Heart right ventricle (tissue), 16 donors: ENCODE measurements around the gene AHCY. TPM values are rescaled to one million over a fixed set of nuclear protein-coding genes. Genes with fewer than 3 reads are reported as not detected.

Source experiments
- ATAC-seq, 8 donors: fragments of 200-7000 bp; cut with Tn5 transposase; one replicate each; pipeline ENCODE4 v1.9.1; 2020; ENCODE audit warnings: mild to moderate bottlenecking in 8 of 8, moderate library complexity in 8 of 8, moderate number of reproducible peaks in 1 of 8
- DNase-seq, 2 donors: peaks; one replicate each; pipeline ENCODE4 v3.0.0-alpha.2; 2020
- H3K27ac ChIP-seq, 10 donors: fragments of 200-600 bp; sonication (generic) in 2 of 10; one replicate each; pipeline versions ENCODE4 v1.5.0 to v1.8.0; 2020 to 2022; ENCODE audit warnings: mild to moderate bottlenecking in 3 of 10
- H3K27me3 ChIP-seq, 7 donors: fragments of 200-600 bp; one replicate each; pipeline ENCODE4 v1.8.0; 2021 to 2022; ENCODE audit warnings: mild to moderate bottlenecking in 2 of 7
- H3K36me3 ChIP-seq, 9 donors: fragments of 200-600 bp; sonication (generic) in 1 of 9; one replicate each; pipeline versions ENCODE4 v1.5.0 to v1.8.0; 2020 to 2022; ENCODE audit warnings: mild to moderate bottlenecking in 2 of 9
- H3K4me1 ChIP-seq, 9 donors: fragments of 200-600 bp; sonication (generic) in 1 of 9; one replicate each; pipeline versions ENCODE4 v1.5.0 to v1.8.0; 2020 to 2022; ENCODE audit warnings: mild to moderate bottlenecking in 4 of 9
- H3K4me3 ChIP-seq, 10 donors: fragments of 200-600 bp; sonication (generic) in 2 of 10; one replicate each; pipeline versions ENCODE4 v1.5.0 to v1.8.0; 2020 to 2022; ENCODE audit warnings: mild to moderate bottlenecking in 7 of 10, moderate library complexity in 2 of 10
- H3K9me3 ChIP-seq, 11 donors: fragments of 200-600 bp in 10 of 11; sonication (generic) in 2 of 11; one replicate each; pipeline versions ENCODE4 v1.5.0 to v1.8.0; 2013 to 2022; ENCODE audit warnings: mild to moderate bottlenecking in 2 of 11, control low read depth in 1 of 11, moderate library complexity in 1 of 11
- WGBS, 2 donors: extraction: QIAGEN DNeasy Blood & Tissue Kit; methylation state at CpG; one replicate each; pipeline ENCODE4 v1.1.7; 2013; ENCODE audit warnings: inconsistent platforms in 1 of 2; 5-methylcytosine and 5-hydroxymethylcytosine counted together
- intact Hi-C, 10 donors: fragments of 100-400 bp; cut with DNase I; formaldehyde crosslinking; loops; one replicate each; pipeline versions ENCODE4 v1.11.1 to v1.14.2; 2022
- polyA plus RNA-seq, 2 donors: library from polyadenylated mRNA; stranded (reverse); fragments of 200-250 nt; gene quantifications; one replicate each; pipeline ENCODE4 v1.2.3, GENCODE V29; 2013
- total RNA-seq, 10 donors: library from RNA; stranded (reverse); fragmentation: NEBNext Ultra II Directional in 3 of 10; extraction: Animal tissue kit (Norgen Biotek cat#: 25700) in 3 of 10; gene quantifications; one replicate each; pipeline versions ENCODE4 v1.2.1 to v1.2.4, GENCODE V29; 2021 to 2023
- TF ChIP-seq, protein P1 (sequence below), 9 donors: fragments of 200-600 bp; sonication (generic) in 2 of 9; IDR thresholded peaks; one replicate each; pipeline versions ENCODE4 v1.5.0 to v1.8.0; 2021 to 2022; ENCODE audit warnings: antibody characterized with exemption in 9 of 9, mild to moderate bottlenecking in 5 of 9, moderate library complexity in 1 of 9
- donor health status: Arrhythmogenic right ventricular cardiomyopathy.
- donor health status: ischemic (EF 13 %, LVEDD 7.1; RV severe dilation, severe dysfunction).
- donor health status: healthy with polysubstance abuse.
- donor health status: DM: no; HTN: yes; CAD: no.
- donor health status: DM: no; HTN: no; CAD: no.
- donor health status: ischemic (EF 25% LVEDD 6.9; RV normal size, moderate dysfunction).
- donor health status: ischemic (EF 25% LVEDD 5.7; RV mildly dilated, moderate dysfunction).
- donor health status: healthy.
- donor health status: DM: yes; HTN: yes; CAD: no.
- donor health status: Ischemic cardiomyopathy.
- donor health status: ischemic (EF 35%, LVEDD 5.7; RV mildly dilated, moderate dysfunction).
- donor health status: nonischemic (EF 11% LVEDD 7.7; RV severe dilation, severe dysfunction).
- donor health status: DM: yes; HTN: yes; CAD: no.
- donor health status: PGD.
- donor health status: ischemic (EF 29% LVEDD 5.4; RV normal size, mild dysfunction).
- donor health status: nonischemic (EF 23%, LVEDD 6.1; RV moderate dilation, normal function).

The AHCY gene
- total and polyA plus RNA-seq, 12 donors: 42.3 to 83.9 (median 56.7) TPM

DNA sequence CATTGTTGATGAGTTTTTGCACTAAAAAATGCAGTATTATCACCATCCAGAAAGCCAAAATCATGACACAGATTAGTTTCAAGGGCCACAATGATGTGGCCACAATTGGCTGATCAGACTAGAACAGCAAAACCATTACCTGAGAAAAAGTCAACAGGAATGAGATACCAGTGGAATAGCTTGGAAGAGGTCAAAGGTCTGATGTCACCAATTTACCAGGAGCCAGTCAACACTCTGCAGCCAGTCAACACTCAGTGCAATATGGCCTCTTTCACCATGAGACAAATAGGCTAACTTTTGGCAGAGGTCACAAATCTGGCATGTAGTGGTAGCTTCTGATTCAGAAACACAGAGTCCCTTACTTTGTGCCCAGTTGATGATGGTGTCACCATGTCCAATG lies 69.5 kb downstream of the AHCY start:
- ATAC-seq: no peak
- intact Hi-C loops: no loop called here

DNA sequence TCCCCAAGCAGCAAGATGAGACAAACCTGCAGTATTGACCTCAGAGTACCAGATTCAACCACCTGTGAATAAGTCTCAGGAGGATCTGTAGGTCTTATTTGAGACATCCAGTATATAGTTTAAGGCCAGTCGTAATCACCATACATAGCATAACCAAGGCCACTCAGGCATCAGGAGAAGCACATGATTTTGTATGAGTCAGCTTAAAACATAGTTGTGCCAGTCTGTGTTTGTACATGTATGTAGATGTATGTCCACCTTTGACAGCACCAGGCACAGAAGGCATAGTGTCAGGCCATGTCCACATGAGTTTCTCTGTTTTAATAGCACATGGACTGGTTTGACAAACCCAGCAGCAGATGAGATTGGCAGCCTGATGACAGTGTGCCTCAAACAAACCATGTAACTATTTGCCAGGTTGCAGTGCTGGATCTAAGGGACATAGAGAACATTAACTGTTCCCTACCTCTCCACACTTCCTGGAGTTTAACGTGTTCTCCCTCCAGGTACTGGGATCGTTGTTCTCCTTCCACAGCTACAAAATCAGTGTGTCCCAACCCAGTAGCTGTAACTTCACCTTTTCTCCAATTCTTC lies 70.6 kb downstream of the AHCY start:
- Histone ChIP-seq H3K4me3 (no peak overlapping the region), H3K4me1 (no peaks in the 10 kb centered on the region), H3K27ac (no peak overlapping the region), H3K36me3 (no peaks in the 10 kb centered on the region), H3K27me3 (no peaks in the 10 kb centered on the region), H3K9me3 (peaks cover 0 to 22% (median 7%) of the 10 kb centered on the region in 11 donors)
- DNase-seq: no peak
- WGBS, 2 donors: 91 to 93% methylated on average over 3 of the region's 3 CpGs
- no peak for ATAC-seq
- intact Hi-C loops: no loop called here
- TF ChIP-seq, protein P1, sequence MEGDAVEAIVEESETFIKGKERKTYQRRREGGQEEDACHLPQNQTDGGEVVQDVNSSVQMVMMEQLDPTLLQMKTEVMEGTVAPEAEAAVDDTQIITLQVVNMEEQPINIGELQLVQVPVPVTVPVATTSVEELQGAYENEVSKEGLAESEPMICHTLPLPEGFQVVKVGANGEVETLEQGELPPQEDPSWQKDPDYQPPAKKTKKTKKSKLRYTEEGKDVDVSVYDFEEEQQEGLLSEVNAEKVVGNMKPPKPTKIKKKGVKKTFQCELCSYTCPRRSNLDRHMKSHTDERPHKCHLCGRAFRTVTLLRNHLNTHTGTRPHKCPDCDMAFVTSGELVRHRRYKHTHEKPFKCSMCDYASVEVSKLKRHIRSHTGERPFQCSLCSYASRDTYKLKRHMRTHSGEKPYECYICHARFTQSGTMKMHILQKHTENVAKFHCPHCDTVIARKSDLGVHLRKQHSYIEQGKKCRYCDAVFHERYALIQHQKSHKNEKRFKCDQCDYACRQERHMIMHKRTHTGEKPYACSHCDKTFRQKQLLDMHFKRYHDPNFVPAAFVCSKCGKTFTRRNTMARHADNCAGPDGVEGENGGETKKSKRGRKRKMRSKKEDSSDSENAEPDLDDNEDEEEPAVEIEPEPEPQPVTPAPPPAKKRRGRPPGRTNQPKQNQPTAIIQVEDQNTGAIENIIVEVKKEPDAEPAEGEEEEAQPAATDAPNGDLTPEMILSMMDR (IDR thresholded peaks at IDR 0.05): no peak

More for the DNA sequence above, 69.5 kb downstream of the AHCY start:
- no peak overlapping the region for H3K27ac ChIP-seq
- no peaks in the 10 kb centered on the region for H3K36me3 ChIP-seq
- H3K9me3 ChIP-seq: peaks cover 0 to 30% (median 14%) of the 10 kb centered on the region in 11 donors
- H3K27me3 ChIP-seq: no peaks in the 10 kb centered on the region
- TF ChIP-seq, protein P1 (IDR thresholded peaks at IDR 0.05): no peak
- no peak overlapping the region for H3K4me3 ChIP-seq
- no peaks in the 10 kb centered on the region for H3K4me1 ChIP-seq
- DNase-seq: no peak

DNA sequence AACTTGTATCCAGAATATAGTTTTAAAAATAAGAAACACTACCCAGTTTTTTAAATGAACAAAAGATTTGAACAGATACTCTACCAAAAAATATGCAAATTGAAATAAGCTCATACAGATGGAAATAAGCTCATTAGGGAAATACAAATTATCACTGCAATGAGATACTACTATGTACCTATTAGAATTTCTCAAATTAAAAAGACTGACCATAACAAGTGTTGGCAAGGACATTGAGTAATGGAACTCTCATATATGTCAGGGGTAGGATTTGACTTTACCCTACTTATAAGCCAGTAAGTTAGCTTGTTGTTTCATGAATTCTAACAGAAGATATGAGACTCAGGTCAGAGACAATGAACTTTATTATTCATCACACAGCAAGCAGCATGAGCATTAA lies 71.5 kb downstream of the AHCY start:
- Histone ChIP-seq H3K36me3 (no peaks in the 10 kb centered on the region), H3K27me3 (no peaks in the 10 kb centered on the region), H3K27ac (no peak overlapping the region), H3K4me3 (no peak overlapping the region), H3K4me1 (no peaks in the 10 kb centered on the region), H3K9me3 (peaks cover 0 to 12% (median 0%) of the 10 kb centered on the region in 11 donors)
- intact Hi-C loops: no loop called here
- ATAC-seq: no peak
- no peak for DNase-seq
- TF ChIP-seq, protein P1 (IDR thresholded peaks at IDR 0.05): no peak

Other genes starting within 250 kb of the AHCY start
- 10 to 100 TPM; 32.4 to 59.7 (median 41.1) TPM for gene EIF2S2, start 191.1 kb downstream of the AHCY start, total RNA-seq
- 10 to 100 TPM; 22.2 to 67.7 TPM for gene EIF2S2, start 191.1 kb downstream of the AHCY start, polyA plus RNA-seq
- 10 to 100 TPM in 9 of 10 donors, 1 to 10 TPM in 1; 4.7 to 21.6 (median 13.1) TPM for gene ASIP, start 61.9 kb downstream of the AHCY start, total RNA-seq
- gene ASIP, start 61.9 kb downstream of the AHCY start, polyA plus RNA-seq: 100 to 1,000 TPM in 1 of 2 donors, 1 to 10 TPM in 1; 1.6 to 234 TPM
- 10 to 100 TPM; 34.1 to 47.5 (median 39.6) TPM for gene ITCH, start 59.9 kb upstream of the AHCY start, total RNA-seq
- 1 to 10 TPM; 6.7 to 7.7 TPM for gene ITCH, start 59.9 kb upstream of the AHCY start, polyA plus RNA-seq
- 100 to 1,000 TPM; 132 to 187 (median 148) TPM for gene DYNLRB1, start 213.1 kb upstream of the AHCY start, total RNA-seq
- gene DYNLRB1, start 213.1 kb upstream of the AHCY start, polyA plus RNA-seq: 100 to 1,000 TPM; 253 to 408 TPM